GM18867 (cell line): ENCODE data around the gene ANKRD1.
"Not testable (repeated sequence)": the region's sequence is repeated elsewhere in the genome, so short reads cannot be mapped to it uniquely, and the experiment has no call there.

ENCODE experiments used
- ATAC-seq: cut with Tn5 transposase; IDR thresholded peaks from one replicate; pipeline ENCODE4 v1.9.1; 2021; ENCODE audit warnings: mild to moderate bottlenecking, moderate library complexity; ENCODE audit not compliant: unreplicated experiment

Gene ANKRD1

GRCh38 chr10:90913774-90914420, 7.0 kb downstream of the ANKRD1 start:
- no peak for ATAC-seq

GRCh38 chr10:90912854-90913479, 7.9 kb downstream of the ANKRD1 start:
- ATAC-seq, result no peak

GRCh38 chr10:90912174-90912573, 8.7 kb downstream of the ANKRD1 start:
- ATAC-seq, result no peak

- ATAC-seq, result peak; percentile 87
These were observed 9.5 kb downstream of the ANKRD1 start for GRCh38 chr10:90911133-90912051.

DNA sequence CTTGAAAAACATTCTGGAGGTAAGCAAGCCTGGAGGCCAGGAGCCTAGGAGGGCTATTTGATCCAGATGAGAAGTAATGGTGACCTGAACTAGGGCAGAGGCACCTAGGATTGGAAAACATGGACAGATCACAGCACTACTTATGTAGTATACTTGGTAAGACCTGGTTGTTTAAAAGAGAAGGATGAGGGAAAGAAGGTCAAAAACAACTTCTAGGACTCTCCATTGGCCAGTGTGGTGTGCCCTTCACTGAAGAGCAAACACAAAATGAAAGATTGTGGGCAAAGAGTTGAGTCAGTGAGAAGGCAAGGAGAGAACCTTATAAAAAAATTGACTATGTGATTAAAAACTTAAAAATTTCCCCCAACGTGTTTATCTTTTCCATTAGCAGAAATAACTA, 14.3 kb downstream of the ANKRD1 start:
- ATAC-seq, result no peak

GRCh38 chr10:90905925-90906324, 15.0 kb downstream of the ANKRD1 start:
- ATAC-seq, result no peak

DNA sequence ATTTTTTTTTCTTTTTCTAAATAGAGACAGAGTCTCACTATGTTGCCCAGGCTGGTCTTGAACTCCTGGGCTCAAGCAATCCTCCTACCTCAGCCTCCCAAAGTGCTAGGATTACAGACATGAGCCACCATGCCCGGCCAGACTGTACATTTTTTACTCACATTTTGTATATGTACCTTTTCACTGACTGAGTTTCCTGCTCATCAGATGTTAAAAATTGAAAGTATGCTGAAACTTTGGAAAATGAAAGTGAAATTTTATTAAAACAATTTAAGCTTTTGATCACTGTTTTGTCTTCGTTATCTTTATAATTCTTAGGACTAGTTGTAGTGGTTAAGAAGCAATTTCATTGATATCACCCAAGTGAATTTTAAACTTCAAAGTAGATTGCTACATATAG, 24.0 kb downstream of the ANKRD1 start:
- not testable (repeated sequence) for ATAC-seq

DNA sequence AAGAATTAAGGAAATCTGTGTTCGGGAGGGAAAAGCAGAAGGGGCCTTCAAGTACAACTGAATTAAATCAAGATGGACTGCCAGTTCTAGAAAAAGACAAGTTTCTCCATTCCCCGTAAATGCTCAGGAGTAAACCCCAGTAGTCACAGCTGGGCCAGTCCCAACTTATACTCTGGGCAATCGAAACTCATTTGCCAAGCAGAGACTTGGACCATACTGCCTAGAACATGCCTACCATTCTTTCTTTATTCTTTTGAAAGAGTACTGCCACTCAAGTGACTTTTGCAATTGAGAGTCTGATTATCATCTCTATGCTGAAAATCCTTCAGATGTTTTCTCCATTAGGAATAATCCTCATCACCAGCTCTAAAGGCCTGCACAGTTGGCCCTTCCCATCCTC, 27.7 kb downstream of the ANKRD1 start:
- no peak for ATAC-seq

DNA sequence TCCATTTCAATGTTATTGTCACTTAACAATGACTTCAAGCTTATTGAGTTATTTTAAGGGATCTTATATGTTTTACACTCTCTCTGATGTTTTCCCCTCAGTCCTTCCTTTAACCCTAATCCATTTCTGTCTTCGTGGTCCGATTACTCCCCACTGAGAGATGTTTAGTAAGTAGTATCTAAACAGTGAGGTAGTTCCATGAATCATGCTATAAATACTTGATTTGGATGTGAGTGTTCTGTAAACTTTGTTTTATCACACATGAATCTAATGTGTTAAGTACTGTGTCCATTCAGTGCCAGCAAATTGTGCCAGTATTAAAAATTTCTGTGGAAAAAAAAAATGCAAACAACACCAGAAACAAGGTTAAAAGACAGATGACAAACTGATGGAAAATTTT, 30.5 kb downstream of the ANKRD1 start:
- ATAC-seq, result no peak

DNA sequence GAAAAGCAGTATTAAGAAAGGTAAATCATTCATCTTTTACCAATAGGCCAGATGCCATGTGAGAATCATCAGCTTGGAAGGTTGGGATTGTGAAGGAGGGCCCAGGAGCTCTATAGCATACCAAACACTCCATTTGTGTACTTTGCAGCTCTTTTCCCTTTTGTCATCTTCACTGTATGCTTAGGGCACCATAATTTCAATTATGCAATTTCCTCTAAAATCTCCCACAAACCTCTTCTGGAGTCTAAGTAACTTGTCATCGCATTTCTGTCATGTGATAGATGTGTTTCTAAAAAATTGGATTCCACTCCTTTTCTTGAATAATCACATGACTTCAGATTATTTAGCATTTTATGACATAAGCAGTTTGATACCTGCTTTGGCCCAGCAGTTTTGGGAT, 31.3 kb downstream of the ANKRD1 start:
- ATAC-seq, result no peak

GRCh38 chr10:90888387-90888786, 32.5 kb downstream of the ANKRD1 start:
- no peak for ATAC-seq

DNA sequence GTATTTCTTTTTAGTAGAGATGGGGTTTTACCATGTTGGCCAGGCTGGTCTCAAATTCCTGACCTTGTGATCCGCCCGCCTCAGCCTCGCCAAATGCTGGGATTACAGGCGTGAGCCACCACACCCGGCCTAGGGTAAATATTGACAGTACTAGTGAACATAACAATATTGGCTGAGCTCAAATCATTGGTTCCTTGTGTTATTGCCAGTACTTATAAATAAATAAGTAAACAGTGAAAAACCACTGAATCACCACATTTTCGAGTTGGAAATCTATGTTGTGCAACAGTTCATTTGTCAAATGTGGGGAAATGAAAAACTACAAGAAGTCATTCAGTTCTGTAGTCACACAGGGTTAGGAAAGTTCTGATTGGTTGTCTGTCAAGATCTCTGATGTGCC, 33.3 kb downstream of the ANKRD1 start:
- ATAC-seq, result no peak

GRCh38 chr10:90885176-90885575, 35.7 kb downstream of the ANKRD1 start:
- no peak for ATAC-seq

- ATAC-seq, result no peak
These were observed 36.5 kb downstream of the ANKRD1 start for GRCh38 chr10:90884431-90884830.

DNA sequence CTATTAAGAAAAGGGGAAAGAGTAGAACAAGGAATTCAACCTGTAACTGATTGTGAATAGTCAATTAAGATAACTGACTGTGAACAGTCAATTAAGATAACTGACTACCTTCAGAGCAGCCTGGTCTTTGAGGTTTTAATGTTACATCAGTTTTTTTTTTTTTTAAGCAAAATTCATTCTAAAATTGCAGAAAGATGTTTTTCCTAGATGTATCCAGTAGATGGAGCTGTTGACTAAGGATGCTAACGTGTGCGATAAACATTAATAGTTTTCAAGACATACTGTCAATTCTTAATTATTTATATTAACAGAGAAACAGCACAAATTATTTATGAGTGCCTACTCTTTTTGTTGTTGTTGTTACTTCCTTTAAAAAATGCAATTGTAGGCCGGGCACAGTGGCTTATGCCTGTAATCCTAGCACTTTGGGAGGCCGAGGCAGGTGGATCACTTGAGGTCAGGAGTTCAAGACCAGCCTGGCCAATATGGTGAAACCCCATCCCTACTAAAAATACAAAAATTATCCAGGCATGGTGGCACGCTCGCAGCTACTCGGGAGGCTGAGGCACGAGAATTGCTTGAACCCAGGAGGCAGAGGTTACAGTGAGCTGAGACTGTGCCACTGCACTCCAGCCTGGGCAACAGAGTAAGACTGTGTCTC, 40.7 kb downstream of the ANKRD1 start:
- ATAC-seq, result not testable (repeated sequence)

DNA sequence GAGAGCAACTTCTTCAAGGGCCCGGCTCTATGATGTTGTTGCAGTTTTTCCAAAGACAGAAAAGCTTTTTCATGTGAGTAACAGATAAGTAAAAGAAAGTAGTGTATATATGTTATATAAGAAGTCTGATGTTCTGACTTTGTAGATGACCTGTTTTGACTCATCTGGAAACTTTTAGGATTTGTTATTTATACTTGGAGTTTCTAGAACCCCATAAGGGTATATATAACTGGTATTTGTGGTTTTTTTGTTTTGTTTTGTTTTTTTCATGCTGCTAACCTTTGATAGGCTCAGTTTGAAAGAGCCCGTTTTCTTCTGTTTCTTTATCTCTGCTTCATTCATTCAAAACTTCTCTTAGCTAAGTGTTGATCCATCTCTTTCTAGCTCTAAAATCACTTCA, 41.8 kb downstream of the ANKRD1 start:
- no peak for ATAC-seq

DNA sequence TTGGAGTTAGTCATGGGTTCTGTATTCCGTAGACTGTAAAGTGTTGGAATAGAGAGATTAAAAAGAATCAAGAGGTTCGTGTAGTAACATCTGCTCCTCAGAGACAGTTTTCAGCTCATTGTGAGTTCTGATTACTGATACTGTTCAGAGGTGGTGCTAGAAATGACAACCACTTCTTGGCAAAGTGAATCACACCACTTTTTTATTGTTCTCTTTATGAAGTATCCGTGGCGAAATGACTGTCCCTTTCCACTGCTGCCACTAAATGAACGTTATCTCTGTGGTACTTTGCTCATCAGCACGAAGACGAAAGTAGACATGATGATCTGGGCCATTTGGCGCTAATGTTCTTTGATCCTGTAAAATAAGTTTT, 48.3 kb downstream of the ANKRD1 start:
- ATAC-seq, result no peak

DNA sequence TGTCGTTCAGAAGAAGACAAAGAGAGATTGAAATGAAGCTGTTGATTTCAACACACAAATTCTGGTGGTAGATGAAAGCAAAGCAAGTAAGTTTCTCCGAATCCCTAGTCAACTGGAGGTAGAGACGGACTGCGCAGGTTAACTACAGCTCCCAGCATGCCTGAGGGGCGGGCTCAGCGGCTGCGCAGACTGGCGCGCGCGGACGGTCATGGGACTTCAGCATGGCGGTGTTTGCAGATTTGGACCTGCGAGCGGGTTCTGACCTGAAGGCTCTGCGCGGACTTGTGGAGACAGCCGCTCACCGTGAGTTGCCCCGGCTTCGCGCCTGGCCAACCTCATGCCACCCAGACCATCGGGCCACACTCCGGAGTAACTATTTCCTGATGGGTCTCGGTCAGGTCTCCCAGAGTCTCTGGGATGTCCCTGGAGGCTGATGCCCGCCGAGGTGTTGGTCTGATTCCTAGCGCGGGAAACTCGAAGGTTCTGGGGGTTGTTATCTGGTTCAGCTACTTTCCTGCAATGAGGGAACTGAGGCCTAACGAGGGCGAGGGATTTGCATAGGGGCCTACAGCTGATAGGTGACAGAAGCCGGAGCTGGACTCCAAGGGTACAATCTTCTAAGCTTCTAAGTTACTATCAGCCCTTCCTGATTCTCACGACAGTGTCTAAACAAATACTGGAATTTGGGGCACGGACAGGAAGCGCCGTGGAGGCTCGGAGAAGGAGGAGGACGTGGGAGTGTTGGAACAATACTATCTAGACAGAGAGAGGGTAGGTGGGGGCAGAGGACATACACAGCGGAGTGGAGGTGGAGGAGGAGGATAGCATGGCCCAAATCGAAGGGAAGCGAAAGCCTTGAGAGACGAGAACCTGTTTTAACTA, 48.9 kb downstream of the ANKRD1 start, which contains the start of gene RPP30:
Gene RPP30 (plus strand): TSS at position 209 of the 882 bp plus-strand sequence. CDS start 13 bp downstream, at position 222.
- peak; percentile 98 for ATAC-seq

DNA sequence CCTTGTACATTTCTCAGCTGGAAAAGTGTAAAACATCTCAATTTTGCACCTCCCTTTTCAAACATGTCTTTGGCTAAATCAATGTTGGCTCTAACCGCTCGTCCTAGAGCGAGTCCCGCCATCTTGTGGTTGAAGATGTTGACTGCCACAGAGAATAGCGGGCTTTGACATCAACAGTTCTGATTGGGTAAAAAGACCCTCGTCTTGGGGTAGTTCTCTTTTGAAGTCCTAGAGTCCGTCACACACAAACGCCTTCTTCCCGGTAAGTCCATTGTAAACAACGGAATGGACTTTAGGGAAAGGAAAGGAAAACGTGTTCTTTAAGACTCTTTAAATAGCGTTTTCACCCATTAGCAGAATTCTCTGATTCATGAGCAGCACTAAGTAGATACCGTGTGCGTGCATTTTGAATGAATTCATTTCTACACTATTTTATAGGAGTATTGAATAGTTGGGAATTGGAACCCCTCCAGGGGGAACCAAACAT, 49.6 kb downstream of the ANKRD1 start:
- ATAC-seq, result peak; percentile 64

DNA sequence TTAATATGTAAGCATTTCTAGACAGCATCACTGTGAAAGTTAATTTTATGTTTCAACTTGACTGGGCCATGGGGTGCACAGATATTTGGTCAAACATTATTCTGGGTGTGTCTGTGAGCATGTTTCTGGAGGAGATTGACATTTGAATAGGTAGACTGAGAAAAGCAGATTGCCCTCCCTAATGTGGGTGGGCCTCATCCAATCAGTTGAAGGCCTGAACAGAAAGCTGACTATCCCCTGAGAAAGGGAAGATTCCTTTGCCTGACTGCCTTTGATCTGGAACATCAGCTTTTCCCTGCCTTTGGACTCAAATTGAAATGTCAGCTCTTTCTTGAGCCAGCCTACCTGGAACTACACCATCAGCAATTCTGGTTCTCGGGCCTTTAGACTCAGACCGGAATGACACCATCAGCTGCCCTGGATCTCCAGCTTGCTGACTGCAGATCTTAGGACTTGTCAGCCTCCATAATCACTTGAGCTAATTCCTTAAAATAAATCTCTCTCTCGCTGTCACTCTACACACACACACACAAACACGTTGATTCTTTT, 54.8 kb downstream of the ANKRD1 start:
- no peak for ATAC-seq
